ENCODE measurements around the gene DENND5B.
"Not testable (repeated sequence)": the region's sequence is repeated elsewhere in the genome, so short reads cannot be mapped to it uniquely, and the experiment has no call there.

DENND5B gene

DNA sequence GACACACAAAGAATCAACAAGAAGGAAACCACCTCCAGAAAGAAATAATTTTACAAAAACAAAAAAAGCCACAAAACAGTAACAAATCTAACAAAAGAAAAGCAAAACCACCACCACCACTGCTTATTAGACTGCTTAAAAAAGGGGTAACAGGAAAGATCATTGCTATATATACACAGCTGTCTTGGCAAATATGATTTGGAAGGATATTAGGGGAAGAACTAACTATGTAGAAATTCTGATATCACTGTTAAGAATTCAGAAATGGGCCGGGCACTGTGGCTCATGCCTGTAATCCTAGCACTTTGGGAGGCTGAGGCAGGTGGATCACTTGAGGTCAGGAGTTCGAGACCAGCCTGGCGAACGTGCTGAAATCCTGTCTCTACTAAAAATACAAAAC is 92.5 kb downstream of the DENND5B start:
- DNase-seq: no peak

DNA sequence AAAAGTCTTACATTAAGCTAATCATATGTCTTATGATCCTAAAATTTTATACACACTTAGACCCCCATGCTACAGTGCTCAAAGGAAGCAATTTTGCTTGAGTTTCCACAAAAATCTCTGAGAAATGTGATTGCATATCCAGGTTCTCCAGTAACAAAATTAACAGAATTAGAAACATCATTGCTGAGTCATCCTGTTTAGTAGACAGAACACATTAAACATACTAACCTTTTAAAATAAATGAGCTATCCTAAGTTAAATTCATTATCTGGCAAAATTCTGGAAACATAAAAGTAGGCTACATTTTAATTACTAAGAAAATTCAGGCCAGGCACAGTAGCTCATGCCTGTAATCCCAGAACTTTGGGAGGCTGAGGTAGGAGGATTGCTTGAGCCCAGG is 94.7 kb downstream of the DENND5B start:
- DNase-seq: no peak

- no peak for DNase-seq
Measured at GRCh38 chr12:31494455-31494854, 96.5 kb downstream of the DENND5B start.

DNA sequence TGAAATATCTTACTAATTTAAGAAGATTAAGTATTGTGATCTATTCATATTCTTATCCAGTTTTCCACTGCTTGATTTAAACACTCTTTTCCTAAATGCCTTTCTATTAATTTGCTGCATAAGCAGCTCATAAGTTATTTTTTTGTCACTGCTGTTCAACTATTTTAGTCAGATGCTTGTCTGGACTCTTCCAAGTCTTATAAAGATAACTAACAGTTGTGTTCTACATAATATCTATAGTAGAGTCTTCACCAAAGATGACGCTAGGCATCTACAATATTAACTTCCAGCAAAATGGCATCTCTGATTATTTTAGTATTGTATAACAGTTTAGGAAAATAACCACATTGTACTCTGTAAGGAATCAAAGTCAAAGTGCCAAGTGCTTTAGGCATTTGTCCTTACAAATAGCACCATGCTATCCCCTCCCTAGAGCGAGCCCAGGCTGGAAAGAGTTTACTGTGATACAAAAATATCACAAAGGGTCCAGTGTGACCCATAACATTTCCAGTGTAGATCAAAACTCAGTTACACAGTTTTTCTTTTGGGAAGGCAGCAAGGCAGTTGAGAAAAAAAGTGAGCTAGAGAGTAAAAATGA is 98.2 kb downstream of the DENND5B start:
- DNase-seq: no peak

DNA sequence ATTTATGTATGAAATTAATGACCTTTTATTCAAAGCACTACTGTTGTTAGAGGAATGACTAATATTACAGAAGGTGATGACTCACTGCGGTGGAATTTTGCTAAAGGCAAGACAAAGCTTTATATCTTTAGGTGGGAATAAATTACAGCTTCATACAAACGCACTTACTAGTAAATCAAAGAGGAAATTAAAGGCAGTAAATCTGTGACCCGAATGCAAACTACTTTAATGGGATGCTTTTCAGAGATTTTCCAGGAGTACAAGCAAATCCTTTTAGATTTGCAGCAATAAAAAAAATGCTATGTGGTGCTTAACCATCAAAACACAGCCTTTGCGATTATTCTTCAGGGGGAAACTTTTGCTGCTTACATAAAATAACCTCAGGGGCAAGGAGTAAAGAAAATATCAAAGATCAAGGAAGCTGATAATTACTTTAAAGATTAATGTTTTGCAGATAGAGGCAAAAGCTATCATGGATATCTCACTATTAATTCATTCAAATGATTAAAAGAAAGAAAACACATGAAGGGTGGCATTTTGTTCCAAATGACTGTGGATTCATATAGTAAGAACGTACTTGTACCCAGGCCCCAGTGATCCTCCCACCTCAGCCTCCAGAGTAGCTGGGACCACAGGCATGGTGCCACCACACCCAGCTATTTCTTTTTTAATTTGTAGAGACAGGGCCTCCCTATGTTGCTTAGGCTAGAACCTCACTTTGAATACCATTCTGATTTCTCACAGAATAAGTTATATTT is 98.9 kb downstream of the DENND5B start:
- no peak for DNase-seq

DNA sequence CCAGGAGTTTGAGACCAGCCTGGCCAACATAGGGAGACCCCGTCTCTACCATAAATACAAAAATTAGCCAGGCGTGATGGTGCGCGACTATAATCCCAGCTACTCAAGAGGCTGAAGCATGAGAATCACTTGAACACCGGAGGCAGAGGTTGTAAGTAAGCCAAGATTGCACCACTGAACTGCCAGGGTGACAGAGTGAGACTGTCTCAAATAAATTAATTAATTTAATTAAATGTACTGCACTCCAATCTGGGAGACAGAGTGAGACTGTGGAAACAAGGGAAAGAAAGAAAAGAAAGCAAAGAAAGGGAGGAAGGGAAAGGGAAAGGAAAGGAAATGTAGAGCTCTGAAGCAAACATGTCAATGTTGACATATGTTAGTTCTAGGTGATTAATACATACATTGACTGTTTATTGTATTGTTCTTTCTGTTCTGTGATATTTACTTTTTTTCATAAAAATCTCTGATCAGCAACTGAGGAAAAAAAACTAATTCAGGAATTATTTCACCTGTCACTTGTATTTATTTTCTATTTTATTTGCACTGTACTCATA is 99.6 kb downstream of the DENND5B start:
- no peak for DNase-seq

DNA sequence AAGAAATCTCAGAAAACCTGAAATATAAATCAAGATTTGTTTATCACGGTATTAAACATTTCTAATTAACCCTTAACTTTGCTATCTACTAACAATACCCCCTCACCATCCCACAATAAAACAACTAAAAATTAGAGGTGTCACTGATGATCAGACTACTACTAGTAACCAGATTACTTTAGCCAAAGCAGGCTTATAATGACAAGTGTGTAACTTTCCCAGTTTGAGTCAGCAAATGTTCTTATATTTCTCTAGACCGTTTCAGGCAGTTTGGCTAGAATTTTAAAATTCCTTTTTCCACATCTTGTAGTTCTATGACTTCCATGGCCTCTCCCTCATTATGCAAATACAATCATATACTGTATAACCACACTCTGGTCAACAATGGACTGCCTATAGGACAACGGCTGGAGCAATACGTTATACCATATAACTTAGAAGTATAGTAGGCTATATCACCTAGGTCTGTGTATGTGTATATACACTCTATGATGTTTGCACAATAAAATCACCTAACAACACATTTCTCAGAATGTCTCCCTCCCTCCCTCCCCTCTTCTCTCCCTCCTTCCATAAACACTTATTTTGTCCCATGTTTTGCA is 102.1 kb downstream of the DENND5B start:
- no peak for DNase-seq

GRCh38 chr12:31485571-31485970 is 105.4 kb downstream of the DENND5B start:
- no peak for DNase-seq

DNA sequence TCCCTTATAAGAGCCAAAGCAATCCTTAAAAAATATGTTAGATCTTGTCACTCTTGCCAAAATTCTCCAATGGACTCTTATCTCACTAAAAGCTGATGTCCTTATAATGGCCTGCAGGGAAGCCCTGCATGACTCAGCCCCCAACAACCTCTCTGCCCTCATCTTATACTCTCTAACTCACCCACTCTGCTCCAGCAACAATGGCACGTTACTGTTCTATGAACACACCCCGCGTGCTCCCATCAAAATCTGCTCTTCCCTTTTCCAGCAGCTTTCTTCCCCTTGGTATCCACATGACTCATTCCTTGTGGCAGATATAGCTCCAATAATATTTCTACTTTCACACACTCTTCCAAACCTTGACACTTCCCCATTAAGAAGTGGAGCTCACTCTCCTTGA is 108.1 kb downstream of the DENND5B start:
- DNase-seq: no peak

DNA sequence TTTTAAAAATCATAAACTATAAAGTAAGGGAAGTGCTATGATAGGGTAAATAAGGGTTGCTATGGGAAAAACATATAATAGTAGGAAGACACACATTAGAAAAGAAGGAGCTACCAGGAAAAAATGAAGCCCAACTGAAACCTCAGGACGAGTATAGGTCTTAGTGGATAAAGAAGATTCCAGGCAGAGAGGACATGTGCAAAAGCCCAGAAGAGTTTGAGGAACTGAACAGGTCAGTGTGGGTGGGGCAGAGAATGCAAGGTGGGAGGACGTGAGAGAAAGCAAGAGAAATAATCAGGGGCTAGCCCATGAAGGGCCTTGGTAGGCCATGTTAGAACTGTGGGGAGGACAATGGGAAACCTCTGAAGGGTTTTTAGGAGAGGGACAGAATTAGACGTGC is 109.5 kb downstream of the DENND5B start:
- no peak for DNase-seq

DNA sequence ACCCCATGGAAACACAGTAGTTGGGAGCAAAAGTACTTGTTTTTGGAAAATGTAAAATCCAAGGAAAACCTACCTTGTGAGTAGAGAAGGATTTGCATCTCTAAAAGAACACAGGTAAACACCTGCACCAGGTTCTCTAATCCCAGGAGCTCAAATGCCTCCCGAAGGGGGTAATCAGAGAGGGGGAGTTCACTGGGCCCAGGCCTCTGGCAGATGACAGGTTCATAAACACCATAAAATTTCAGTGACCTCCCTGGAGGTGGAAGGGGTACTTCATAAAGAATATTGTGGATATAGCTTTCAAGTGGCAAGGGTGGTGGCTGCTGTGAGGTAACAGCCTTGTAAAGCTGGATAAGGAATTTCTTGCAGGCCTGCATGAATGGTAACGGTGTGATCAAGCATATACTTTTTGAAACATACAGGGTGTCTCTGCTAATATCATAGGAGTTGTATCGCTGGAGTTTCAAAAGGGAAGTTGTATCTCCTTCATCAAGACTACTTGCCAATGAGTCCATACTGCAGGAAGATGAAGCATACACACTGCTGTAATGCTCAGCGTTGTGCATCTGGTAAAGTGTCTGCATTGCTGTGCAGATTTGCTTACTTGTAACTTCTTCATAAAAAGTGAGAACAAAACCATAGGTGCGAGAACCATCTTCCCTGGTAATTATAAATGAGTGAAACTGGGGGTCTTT is 111.3 kb downstream of the DENND5B start:
- DNase-seq: no peak

GRCh38 chr12:31478898-31479297 is 112.0 kb downstream of the DENND5B start:
- no peak for DNase-seq

DNA sequence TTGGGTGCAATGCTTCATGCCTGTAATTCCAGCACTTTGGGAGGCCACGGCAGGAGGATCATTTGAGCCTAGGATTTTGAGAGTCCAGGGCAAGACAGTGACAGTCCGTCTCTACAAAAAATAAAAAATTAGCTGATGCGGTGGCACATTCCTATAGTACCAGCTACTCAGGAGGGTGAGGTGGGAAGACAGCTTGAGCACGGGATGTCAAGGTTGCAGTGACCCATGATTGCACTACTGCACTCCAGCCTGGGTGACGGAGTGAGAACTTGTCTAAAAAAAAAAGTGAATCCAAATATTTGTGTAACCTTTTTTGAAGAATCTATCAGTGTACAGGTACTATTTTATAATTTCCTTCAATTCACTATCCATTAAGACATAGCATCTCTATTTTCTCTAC is 112.5 kb downstream of the DENND5B start:
- no peak for DNase-seq

GRCh38 chr12:31477687-31478086 is 113.2 kb downstream of the DENND5B start:
- DNase-seq: no peak

GRCh38 chr12:31476437-31476836 is 114.5 kb downstream of the DENND5B start:
- no peak for DNase-seq

DNA sequence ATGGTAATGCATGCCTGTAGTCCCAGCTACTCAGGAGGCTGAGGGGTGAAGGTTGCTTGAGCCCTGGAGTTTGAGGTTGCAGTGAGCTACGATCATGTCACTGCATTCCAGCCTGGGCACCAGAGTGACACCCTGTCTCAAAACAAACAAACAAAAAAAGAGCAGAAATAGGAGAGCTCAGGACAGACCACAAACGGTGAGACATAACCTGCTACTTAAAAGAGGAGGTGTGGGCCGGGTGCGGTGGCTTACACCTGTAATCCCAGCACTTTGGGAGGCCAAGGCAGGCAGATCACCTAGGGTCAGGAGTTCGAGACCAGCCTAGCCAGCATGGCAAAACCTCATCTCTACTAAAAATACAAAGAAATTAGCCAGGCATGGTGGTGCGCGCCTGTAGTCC is 115.3 kb downstream of the DENND5B start:
- DNase-seq: not testable (repeated sequence)

DNA sequence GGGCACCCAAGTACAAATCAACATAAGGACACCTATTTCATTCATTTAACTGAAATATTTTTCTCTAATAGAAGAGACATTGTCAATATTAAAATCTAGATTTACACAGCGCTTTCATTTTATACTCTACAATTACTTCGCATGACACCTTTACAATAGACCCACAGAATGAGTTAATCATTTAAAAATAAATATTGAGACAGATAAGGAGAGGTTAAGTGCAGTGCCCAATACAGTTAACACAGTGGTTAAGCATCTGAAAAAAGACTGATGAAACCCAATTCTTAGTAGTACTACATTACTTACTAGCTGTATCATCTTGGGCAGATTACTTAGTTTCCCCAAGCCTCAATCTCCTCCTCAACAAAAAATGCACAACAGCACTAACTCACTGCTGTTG is 116.2 kb downstream of the DENND5B start:
- DNase-seq: no peak

DNA sequence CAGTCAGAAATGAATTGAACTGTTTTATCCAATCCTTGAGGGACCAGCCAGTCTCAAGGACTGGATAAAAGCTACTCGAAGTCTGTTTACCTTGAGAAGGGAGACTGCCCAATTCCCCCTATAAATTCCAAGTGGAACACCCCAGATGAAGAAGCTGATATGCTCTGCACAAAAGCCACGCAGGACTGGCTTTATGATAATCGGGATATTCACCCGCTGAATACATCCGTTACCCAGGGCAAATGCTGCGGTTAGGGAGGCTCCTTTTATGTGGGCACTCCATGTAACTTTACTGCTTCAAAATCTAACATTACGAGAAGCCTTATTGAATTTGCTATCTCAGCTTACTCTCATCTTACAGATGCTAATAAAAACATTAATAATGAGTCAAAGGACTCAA is 119.1 kb downstream of the DENND5B start:
- DNase-seq: no peak

- no peak for DNase-seq
Measured at GRCh38 chr12:31471051-31471450, 119.9 kb downstream of the DENND5B start.

- DNase-seq: no peak
Measured at GRCh38 chr12:31470459-31470858, 120.5 kb downstream of the DENND5B start.

- DNase-seq: no peak
Measured at GRCh38 chr12:31466768-31467167, 124.2 kb downstream of the DENND5B start.

GRCh38 chr12:31465002-31465401 is 125.9 kb downstream of the DENND5B start:
- DNase-seq: no peak

- DNase-seq: no peak
Measured at GRCh38 chr12:31460024-31460423, 130.9 kb downstream of the DENND5B start.

- no peak for DNase-seq
Measured at GRCh38 chr12:31456562-31456961, 134.4 kb downstream of the DENND5B start.

All from SHP77 treated with DMSO at 0.1 percent for 48 hours (cell line).